Measurements from ENCODE around the gene LKAAEAR1.
"Not testable (repeated sequence)": the region's sequence is repeated elsewhere in the genome, so short reads cannot be mapped to it uniquely, and the experiment has no call there.

LKAAEAR1 gene, protein sequence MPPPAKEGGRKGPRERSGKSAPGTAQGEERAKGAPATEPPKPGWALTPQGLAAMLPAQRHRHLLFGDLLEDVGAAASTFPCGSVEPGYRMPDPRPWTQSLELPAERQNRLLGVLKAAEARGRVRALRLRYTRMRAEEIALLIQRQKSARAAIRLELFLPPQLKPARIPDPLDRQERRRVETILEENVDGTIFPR

GRCh38 chr20:64083804-64084684 is at the start of gene LKAAEAR1:
Gene LKAAEAR1, minus strand, starts transcription at chr20:64084398. Its CDS starts 179 bp downstream, at chr20:64084219.
- DNase-seq, result no peak

- DNase-seq, result no peak
These were observed 47.2 kb upstream of the LKAAEAR1 start for GRCh38 chr20:64131406-64131805.

GRCh38 chr20:64130876-64131275 is 46.7 kb upstream of the LKAAEAR1 start:
- DNase-seq, result no peak

DNA sequence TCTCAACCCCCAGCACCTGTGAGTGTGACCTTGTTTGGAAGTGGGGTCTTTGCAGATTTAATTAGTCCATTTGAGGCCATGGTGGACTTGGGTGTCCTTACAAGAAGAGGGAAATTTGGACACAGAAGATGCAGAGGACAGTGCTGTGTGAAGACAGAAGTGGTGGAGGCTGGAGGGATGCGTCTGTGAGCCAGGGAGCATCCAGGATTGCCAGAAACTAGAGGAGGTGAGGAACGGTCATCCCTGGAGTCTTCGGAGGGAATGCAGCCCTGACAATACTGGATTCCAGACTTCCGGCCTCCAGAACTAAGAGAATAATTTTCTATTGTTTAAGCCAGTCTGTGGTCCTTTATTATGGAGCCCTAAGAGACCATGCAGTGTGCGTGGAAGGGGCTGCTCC is 46.1 kb upstream of the LKAAEAR1 start:
- DNase-seq, result no peak

DNA sequence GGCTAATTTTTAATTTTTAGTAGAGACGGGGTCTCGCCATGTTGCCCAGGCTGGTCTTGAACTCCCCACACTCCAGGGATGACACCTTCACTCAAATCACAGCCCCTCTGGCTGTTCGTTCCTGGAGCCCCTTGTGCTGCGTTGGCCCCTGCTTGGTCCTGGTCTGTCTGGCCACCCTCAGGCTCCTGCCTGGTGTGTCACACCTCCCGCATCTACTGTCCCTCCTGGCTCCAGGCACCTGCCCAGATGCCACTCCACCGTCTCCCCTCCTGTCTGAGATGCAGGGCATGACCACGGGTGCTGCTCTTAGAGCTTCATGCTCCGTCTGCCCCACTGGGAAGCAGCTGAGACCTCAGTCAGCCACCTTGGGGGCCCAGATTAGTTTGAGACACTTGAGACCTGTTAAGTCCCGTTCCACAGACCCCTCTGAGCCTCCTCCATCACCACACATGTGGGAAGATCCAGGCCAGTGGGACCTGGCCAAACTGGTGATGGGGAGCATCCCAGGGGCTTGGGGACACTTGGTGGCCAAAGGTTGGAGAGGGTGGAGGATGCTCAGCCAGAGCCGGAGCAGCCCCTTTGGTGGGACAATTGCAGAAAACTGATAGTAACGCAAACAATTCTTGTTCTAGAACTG is 45.1 kb upstream of the LKAAEAR1 start:
- DNase-seq, result no peak

DNA sequence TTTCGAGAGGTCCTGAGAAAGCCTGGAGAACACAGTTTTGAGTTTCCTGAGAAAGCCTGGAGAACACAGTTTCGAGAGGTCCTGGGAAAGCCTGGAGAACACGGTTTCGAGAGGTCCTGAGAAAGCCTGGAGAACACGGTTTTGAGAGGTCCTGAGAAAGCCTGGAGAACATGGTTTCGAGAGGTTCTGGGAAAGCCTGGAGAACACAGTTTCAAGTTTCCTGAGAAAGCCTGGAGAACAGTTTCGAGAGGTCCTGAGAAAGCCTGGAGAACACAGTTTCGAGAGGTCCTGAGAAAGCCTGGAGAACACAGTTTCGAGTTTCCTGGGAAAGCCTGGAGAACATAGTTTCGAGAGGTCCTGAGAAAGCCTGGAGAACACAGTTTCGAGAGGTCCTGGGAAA is 39.3 kb upstream of the LKAAEAR1 start:
- DNase-seq, result not testable (repeated sequence)

GRCh38 chr20:64122927-64123326 is 38.7 kb upstream of the LKAAEAR1 start:
- not testable (repeated sequence) for DNase-seq

DNA sequence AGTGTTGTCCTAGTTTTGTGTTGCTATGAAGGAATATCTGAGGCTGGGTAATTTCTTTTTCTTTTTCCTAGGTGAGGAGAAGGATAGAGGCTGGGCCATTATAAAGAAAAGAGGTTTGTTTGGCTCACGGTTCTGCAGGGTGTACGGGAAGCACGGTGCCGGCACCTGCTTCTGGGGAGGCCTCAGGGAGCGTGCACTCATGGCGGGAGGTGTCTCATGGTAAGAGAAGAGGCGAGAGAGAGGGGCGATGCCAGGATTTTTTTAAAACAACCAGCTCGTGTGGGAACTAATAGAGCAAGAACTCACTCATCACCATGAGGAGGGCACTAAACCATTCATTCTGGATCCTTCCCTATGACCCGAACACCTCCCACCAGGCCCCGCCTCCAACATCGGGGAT is 37.4 kb upstream of the LKAAEAR1 start:
- DNase-seq, result no peak

DNA sequence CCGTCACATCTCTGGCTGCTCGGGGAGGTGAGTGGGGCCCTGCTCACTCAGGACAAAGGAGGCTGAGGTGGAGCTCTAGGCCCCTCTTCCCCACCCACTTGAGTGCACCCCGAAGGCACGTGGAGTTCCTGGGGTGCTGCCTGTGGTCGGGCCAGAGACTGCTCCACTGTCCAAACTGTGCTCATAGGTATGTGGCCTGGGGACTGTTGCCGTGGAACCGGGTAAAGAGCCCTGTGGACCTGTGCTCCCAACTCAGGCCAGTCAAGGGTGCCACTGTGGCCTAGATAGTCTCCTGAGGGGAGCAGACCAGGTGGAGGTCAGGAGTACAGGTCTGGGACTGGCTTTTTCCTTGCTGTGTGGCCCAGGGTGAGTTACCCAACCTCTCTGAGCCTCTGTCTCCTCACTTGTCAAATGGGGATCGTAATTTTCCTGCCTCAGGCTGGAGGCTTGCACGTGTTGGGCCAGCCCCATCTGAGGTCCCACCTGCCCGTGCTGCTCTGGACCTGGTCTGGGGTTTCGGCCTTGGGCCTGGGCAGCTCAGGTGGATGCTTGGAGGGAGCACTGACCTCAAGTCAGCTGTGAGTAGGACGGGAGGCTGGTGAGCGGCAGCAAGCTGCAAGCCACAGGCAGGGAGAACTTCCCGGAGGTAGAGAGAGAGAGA is 35.6 kb upstream of the LKAAEAR1 start:
- no peak for DNase-seq

- no peak for DNase-seq
These were observed 35.1 kb upstream of the LKAAEAR1 start for GRCh38 chr20:64119301-64119680.

- not testable (repeated sequence) for DNase-seq
These were observed 33.2 kb upstream of the LKAAEAR1 start for GRCh38 chr20:64117432-64117777.

DNA sequence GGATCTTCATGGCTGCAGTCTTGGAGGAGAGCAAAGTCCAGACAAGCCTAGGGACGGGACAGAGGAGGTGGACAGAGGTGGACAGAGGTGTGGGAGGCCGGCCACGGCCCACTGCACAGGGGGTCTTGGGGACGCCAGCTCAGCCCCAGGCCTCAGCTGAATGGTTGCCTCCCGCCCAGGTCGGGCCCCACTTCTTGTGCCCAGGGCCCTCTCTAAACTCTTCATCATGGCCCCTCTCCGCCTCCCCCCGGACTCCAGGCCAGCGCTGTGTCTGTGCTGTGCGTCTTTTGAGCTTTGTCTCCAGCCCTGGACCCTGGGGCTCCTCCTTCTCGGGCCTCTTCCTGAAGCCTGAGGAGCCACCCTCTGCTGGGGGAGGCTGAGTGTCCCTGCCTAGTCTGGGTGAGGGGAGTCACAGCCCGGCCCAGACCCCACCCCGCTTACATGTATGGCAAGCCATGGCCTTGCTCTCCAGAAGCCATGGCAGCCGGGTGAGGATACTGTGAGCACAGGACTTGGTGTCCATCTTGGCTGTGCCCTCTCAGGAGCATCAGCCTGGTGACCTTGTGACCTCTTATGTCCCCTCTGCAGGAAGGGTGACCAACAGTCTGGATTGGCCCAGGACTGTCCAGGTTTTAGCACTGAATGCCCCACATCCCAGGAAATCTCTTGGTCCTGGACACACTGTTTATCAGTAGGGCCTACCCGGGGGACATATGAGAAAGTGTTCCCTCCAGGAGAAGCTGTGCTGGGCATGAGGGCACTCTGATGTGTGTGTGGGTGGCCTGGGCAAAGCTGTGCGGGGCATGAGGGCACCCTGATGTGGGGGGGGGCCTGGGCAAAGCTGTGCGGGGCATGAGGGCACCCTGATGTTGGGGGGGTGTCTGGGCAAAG is 32.6 kb upstream of the LKAAEAR1 start:
- no peak for DNase-seq

DNA sequence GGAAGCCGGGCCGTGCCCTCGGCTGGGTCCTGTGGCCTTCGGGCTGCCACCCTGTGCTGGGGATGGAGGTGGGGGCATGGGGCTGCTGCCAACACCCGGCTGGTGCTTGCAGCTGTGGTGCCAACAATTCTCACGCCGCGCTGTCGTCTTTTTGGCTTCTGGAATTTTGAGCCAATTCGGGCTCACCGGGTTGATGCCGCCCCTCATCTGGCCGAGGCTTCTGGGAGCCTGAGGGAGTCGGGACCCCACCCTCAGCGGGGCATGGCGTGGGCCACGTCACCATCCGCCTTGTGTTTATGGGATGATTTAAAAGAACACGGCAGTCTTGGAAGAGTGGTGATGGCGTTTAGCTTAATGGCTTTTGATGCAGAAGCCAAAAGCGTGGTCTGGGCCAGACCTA is 31.8 kb upstream of the LKAAEAR1 start:
- DNase-seq, result no peak

DNA sequence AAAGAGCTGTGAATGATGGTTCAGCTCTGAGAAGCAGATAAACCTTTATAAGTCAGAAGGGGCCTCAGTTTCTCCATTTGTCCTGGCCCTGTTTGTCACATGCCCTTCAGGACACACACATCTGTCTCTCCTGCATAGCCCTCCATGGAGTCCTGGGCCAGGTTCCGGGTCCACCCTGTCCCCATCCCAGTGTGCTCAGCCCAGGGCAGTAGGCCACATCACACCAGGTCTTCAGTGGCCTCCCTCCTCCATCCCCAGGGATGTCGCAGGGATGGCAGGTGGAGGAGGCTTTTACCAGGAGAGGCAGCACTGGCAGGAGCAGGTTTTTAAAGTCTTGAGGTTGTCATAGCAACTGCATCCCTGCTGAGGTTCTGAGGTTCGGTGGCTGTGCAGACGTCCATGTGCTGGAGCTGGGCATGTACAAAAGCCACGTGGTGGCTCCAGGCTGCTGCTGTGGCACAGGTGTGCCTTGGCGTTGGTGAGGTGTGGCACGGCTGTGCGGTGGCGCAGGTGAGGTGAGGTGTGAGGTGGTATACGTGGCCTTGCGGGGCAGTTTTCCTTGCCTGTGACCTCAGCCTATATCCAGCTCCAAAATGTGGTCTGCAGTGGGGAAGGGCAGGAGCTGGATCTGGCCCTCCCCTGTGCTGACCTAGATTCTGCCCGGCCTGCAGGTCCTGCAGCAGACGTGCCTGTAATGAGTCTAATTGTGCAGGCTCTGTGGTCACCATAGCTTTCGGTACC is 31.1 kb upstream of the LKAAEAR1 start:
- no peak for DNase-seq

GRCh38 chr20:64114356-64114971 is 30.3 kb upstream of the LKAAEAR1 start:
- DNase-seq, result no peak

GRCh38 chr20:64113796-64114355 is 29.7 kb upstream of the LKAAEAR1 start:
- no peak for DNase-seq

GRCh38 chr20:64113444-64113775 is 29.2 kb upstream of the LKAAEAR1 start:
- no peak for DNase-seq

GRCh38 chr20:64112691-64113443 is 28.7 kb upstream of the LKAAEAR1 start:
- DNase-seq, result no peak

- DNase-seq, result no peak
These were observed 27.8 kb upstream of the LKAAEAR1 start for GRCh38 chr20:64111841-64112641.

Measured in CD4-positive, alpha-beta T cell treated with Interleukin-12 subunit alpha and Interleukin-12 subunit beta, for 1 hour (primary cell).